CD4-positive, alpha-beta T cell (primary cell): Measurements from ENCODE around the gene CTTN. TPM values are rescaled to one million over a fixed set of nuclear protein-coding genes. Genes with fewer than 3 reads are reported as not detected.

Source experiments
- ATAC-seq: fragments of 200-7000 bp; cut with Tn5 transposase; one replicate; pipeline ENCODE4 v1.10.0; 2022; ENCODE audit warnings: mild to moderate bottlenecking; ENCODE audit not compliant: poor library complexity
- CTCF ChIA-PET: fragments of 350-600 bp; sonication (Branson Sonifier 250); formaldehyde crosslinking; loops from one replicate; lab custom pipeline; 2021; ENCODE audit warnings: antibody characterized with exemption, inconsistent platforms; lab: Charles Lee
- POLR2A ChIA-PET: fragments of 350-600 bp; sonication (Branson Sonifier 250); formaldehyde crosslinking; loops from one replicate; lab custom pipeline; 2021; ENCODE audit warnings: antibody characterized with exemption, inconsistent platforms; lab: Charles Lee
- DNase-seq, 14 experiments: peaks; one replicate each; pipeline ENCODE4 v3.0.0-alpha.2; 2013 to 2020; ENCODE audit warnings: mixed read lengths in 2 of 14
- H3K27ac ChIP-seq, 2 donors: one replicate each; pipeline versions ENCODE4 v1.5.1 to v1.7.0; 2013; ENCODE audit warnings: low read length in 2 of 2, low read depth in 1 of 2, mild to moderate bottlenecking in 1 of 2
- H3K27me3 ChIP-seq, 2 experiments: 1 replicate in 1 of 2; 2 replicates in 1 of 2; pipeline versions ENCODE4 v1.6.1 to v1.7.0; 2013; ENCODE audit warnings: low read length in 2 of 2, control low read depth in 1 of 2, mild to moderate bottlenecking in 1 of 2, moderate library complexity in 1 of 2; ENCODE audit not compliant: insufficient read depth in 2 of 2, control insufficient read depth in 1 of 2
- H3K36me3 ChIP-seq: one replicate; pipeline ENCODE4 v1.6.1; 2013; ENCODE audit warnings: low read length, control low read depth; ENCODE audit not compliant: insufficient read depth
- H3K4me1 ChIP-seq: one replicate; pipeline ENCODE4 v1.6.1; 2013; ENCODE audit warnings: low read length, control low read depth; ENCODE audit not compliant: insufficient read depth
- H3K4me3 ChIP-seq: one replicate; pipeline ENCODE4 v1.5.1; 2013; ENCODE audit warnings: mild to moderate bottlenecking, low read length, moderate library complexity
- H3K9me3 ChIP-seq, 2 experiments: 1 replicate in 1 of 2; 2 replicates in 1 of 2; pipeline versions ENCODE4 v1.6.1 to v1.7.0; 2013; ENCODE audit warnings: low read length in 2 of 2, mild to moderate bottlenecking in 2 of 2, control low read depth in 1 of 2, moderate library complexity in 1 of 2; ENCODE audit not compliant: control insufficient read depth in 1 of 2, insufficient read depth in 1 of 2
- H3K27ac Mint-ChIP-seq: one replicate; pipeline ENCODE4 v1.8.0; 2020; ENCODE audit warnings: mixed read lengths
- H3K27me3 Mint-ChIP-seq: one replicate; pipeline ENCODE4 v1.8.0; 2021; ENCODE audit warnings: mixed read lengths
- H3K36me3 Mint-ChIP-seq: one replicate; pipeline ENCODE4 v1.8.0; 2021; ENCODE audit warnings: low read depth, mixed read lengths
- H3K4me1 Mint-ChIP-seq: one replicate; pipeline ENCODE4 v1.8.0; 2021; ENCODE audit warnings: low read depth, mixed read lengths
- H3K4me3 Mint-ChIP-seq: one replicate; pipeline ENCODE4 v1.8.0; 2020; ENCODE audit warnings: mild to moderate bottlenecking, mixed read lengths
- H3K9me3 Mint-ChIP-seq: one replicate; pipeline ENCODE4 v1.8.0; 2020; ENCODE audit warnings: mixed read lengths
- intact Hi-C, 2 experiments: fragments of 100-400 bp; cut with DNase I in 1 of 2; cut with micrococcal nuclease in 1 of 2; formaldehyde crosslinking; loops; one replicate each; pipeline versions ENCODE4 v1.15.1 to v1.9.0; 2023 to 2025; cut with DNase I, micrococcal nuclease
- total RNA-seq, 174 experiments: library from RNA in 2 of 174; stranded (reverse) in 2 of 174; gene quantifications; one replicate each; pipeline ENCODE4 v1.2.3 and lab custom pipeline; 2021 to 2026
- TF ChIP-seq, protein P1 (sequence below): fragments of 200-600 bp; IDR thresholded peaks from one replicate; pipeline ENCODE4 v1.8.0; 2022; ENCODE audit warnings: antibody characterized with exemption, mild to moderate bottlenecking

Gene CTTN
- total RNA-seq, 2 experiments from 2014 or later = 0.45 to 0.80 TPM

DNA sequence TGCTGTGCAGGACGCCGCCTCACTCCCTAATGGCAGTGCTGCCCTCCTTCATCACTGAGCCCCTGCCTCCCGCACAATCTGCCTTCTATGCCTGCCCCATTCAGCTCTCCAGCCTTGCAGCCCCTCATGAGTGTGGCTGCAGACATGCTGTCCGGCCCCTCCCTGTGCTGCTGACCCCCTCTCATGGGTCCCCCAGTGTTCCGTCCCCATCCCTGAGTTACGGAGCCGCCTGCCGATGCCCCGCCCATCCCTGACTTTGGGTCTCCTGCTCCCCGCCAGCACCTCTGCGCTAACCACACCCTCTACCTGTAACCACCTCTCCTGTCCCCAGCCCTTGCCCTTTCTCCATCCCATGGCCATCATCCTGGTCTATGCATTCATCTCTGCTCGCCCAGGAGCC lies 33.3 kb downstream of the CTTN start:
- Mint-ChIP-seq H3K4me1 (no peaks in the 10 kb centered on the region), H3K27ac (no peak overlapping the region), H3K4me3 (no peak overlapping the region), H3K27me3 (no peaks in the 10 kb centered on the region), H3K36me3 (no peaks in the 10 kb centered on the region), H3K9me3 (no peaks in the 10 kb centered on the region)
- CTCF ChIA-PET = no interaction called here
- no peaks in the 10 kb centered on the region for H3K4me1 ChIP-seq
- TF ChIP-seq, protein P1, sequence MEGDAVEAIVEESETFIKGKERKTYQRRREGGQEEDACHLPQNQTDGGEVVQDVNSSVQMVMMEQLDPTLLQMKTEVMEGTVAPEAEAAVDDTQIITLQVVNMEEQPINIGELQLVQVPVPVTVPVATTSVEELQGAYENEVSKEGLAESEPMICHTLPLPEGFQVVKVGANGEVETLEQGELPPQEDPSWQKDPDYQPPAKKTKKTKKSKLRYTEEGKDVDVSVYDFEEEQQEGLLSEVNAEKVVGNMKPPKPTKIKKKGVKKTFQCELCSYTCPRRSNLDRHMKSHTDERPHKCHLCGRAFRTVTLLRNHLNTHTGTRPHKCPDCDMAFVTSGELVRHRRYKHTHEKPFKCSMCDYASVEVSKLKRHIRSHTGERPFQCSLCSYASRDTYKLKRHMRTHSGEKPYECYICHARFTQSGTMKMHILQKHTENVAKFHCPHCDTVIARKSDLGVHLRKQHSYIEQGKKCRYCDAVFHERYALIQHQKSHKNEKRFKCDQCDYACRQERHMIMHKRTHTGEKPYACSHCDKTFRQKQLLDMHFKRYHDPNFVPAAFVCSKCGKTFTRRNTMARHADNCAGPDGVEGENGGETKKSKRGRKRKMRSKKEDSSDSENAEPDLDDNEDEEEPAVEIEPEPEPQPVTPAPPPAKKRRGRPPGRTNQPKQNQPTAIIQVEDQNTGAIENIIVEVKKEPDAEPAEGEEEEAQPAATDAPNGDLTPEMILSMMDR = no peak
- H3K4me3 ChIP-seq = no peak overlapping the region
- no peaks in the 10 kb centered on the region for H3K27me3 ChIP-seq
- H3K36me3 ChIP-seq = no peaks in the 10 kb centered on the region
- DNase-seq = no peak
- H3K27ac ChIP-seq = no peak overlapping the region
- no peaks in the 10 kb centered on the region for H3K9me3 ChIP-seq
- no peak for ATAC-seq
- intact Hi-C loops = no loop called here
- POLR2A ChIA-PET = no interaction called here

DNA sequence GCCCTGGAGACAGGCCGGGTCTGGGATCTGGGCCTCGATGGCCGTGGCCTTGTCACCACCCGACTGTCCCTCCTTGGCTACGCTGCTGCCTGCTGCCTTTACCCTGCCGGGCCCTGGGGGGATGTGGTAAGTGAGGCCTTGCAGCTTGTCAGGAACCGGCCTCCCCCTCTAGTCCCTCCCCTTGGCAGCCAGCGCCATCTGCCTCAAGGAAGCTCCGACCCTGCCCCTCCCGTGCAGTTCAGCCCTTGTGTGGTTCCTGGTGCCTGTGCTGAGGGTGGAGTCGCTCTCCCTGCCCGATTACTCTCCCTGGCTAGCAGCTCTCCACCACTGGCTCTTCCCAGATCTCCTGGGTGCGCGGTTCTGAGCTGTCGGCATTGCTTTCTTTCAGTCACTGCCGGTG lies 33.7 kb downstream of the CTTN start:
- Mint-ChIP-seq H3K36me3 (no peaks in the 10 kb centered on the region), H3K27me3 (no peaks in the 10 kb centered on the region), H3K9me3 (no peaks in the 10 kb centered on the region), H3K4me1 (no peaks in the 10 kb centered on the region), H3K27ac (no peak overlapping the region), H3K4me3 (no peak overlapping the region)
- Histone ChIP-seq H3K4me3 (no peak overlapping the region), H3K4me1 (no peaks in the 10 kb centered on the region), H3K36me3 (no peaks in the 10 kb centered on the region), H3K9me3 (no peaks in the 10 kb centered on the region), H3K27ac (no peak overlapping the region), H3K27me3 (no peaks in the 10 kb centered on the region)
- DNase-seq (no peak), ATAC-seq (no peak)
- POLR2A ChIA-PET = no interaction called here
- TF ChIP-seq, protein P1 = no peak
- intact Hi-C loops = no loop called here
- CTCF ChIA-PET = no interaction called here

DNA sequence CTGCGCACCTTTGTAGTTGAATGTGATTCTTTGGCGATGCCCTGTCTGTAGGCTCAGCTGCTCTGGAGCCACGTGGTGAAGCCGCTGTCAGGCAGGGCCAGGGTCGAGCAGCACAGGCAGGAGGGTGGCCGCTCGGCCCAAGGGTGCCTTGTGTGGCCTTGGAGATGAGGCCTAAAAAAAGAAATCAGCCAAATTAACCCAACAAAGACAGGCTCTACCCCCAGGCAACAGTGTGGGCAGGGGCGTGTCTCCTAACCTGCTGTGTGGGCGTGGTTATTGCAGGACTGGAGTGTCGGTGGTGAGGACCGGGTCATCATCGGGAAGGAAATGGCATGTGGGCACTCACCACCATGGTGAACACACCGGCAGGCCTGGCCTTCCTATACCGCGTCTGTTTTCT lies 34.3 kb downstream of the CTTN start:
- Mint-ChIP-seq H3K4me3 (no peak overlapping the region), H3K4me1 (no peaks in the 10 kb centered on the region), H3K27ac (no peak overlapping the region), H3K9me3 (no peaks in the 10 kb centered on the region), H3K27me3 (no peaks in the 10 kb centered on the region), H3K36me3 (no peaks in the 10 kb centered on the region)
- intact Hi-C loops = no loop called here
- no peak overlapping the region for H3K27ac ChIP-seq
- H3K36me3 ChIP-seq = no peaks in the 10 kb centered on the region
- no peaks in the 10 kb centered on the region for H3K9me3 ChIP-seq
- H3K27me3 ChIP-seq = no peaks in the 10 kb centered on the region
- no peaks in the 10 kb centered on the region for H3K4me1 ChIP-seq
- ATAC-seq = no peak
- ChIA-PET CTCF (no interaction called here), POLR2A (no interaction called here)
- DNase-seq = no peak
- TF ChIP-seq, protein P1 = no peak
- no peak overlapping the region for H3K4me3 ChIP-seq
